Right renal pelvis (tissue), 4 donors: ENCODE results near the gene LTA. TPM values are rescaled to one million over a fixed set of nuclear protein-coding genes. Genes with fewer than 3 reads are reported as not detected.

Experiments
- DNase-seq, 4 donors: peaks; one replicate each; pipeline ENCODE4 v3.0.0-alpha.2; 2013; ENCODE audit warnings: low read depth in 4 of 4, low spot score in 3 of 4, missing footprints in 1 of 4
- polyA plus RNA-seq, 4 donors: library from polyadenylated mRNA; unstranded; fragments of 120-200 nt; gene quantifications; one replicate each; pipeline ENCODE4 v1.2.1, GENCODE V29; 2013; ENCODE audit not compliant: insufficient read length in 4 of 4

Gene LTA
- polyA plus RNA-seq, 4 donors, result 0.22 to 0.45 (median 0.34) TPM

- DNase-seq, result no peak
Observed at GRCh38 chr6:31621320-31621939, 49.3 kb downstream of the LTA start.

GRCh38 chr6:31621991-31622390, 49.9 kb downstream of the LTA start:
- no peak for DNase-seq

DNA sequence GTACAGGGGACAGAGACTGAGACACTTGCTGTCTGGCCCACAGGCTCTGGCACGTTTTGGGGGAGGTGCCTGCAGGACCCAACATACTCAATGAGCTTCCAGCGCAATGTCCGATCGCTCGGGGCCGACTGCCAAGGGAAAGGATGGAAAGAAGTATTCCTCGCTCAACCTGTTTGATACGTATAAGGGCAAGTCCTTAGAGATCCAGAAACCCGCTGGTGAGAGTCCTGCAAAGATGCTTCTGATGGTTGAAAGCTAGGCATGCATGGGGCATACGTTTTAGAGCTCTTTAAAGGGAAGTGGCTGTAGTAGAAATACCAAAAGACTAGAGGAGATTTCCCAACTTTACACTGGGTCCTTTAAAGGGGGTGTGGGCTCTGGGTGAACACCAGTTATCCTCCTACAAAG, 50.6 kb downstream of the LTA start:
- no peak for DNase-seq

Other genes with a start within 250 kb of the LTA start
- 100 to 1,000 TPM; 110 to 214 (median 158) TPM for gene HLA-B, start 215.1 kb upstream of the LTA start, polyA plus RNA-seq
- gene MICA, start 168.7 kb upstream of the LTA start, polyA plus RNA-seq, result 10 to 100 TPM in 1 of 4 donors, 1 to 10 TPM in 3; 3.3 to 12.2 (median 7.9) TPM
- gene MICB, start 74.1 kb upstream of the LTA start, polyA plus RNA-seq, result 1 to 10 TPM in 3 of 4 donors, under 1 TPM in 1; 0.80 to 1.6 (median 1.4) TPM
- gene MCCD1, start 43.3 kb upstream of the LTA start, polyA plus RNA-seq, result 10 to 100 TPM; 14.0 to 27.9 (median 20.6) TPM
- gene DDX39B, start 30.3 kb upstream of the LTA start, polyA plus RNA-seq, result 100 to 1,000 TPM; 498 to 550 (median 542) TPM
- gene ATP6V1G2, start 25.7 kb upstream of the LTA start, polyA plus RNA-seq, result 10 to 100 TPM in 1 of 4 donors, 1 to 10 TPM in 3; 6.4 to 11.8 (median 7.3) TPM
- gene NFKBIL1, start 24.7 kb upstream of the LTA start, polyA plus RNA-seq, result 10 to 100 TPM; 19.1 to 27.4 (median 20.8) TPM
- gene TNF, start 3.3 kb downstream of the LTA start, polyA plus RNA-seq, result under 1 TPM; 0.08 to 0.28 (median 0.16) TPM
- gene LTB, start 10.1 kb downstream of the LTA start, polyA plus RNA-seq, result 1 to 10 TPM; 1.0 to 2.3 (median 1.2) TPM
- 1 to 10 TPM; 3.8 to 7.0 (median 4.7) TPM for gene LST1, start 14.0 kb downstream of the LTA start, polyA plus RNA-seq
- gene NCR3, start 20.7 kb downstream of the LTA start, polyA plus RNA-seq, result under 1 TPM in 1 of 4 donors, not detected in 3; 0.25 TPM
- 10 to 100 TPM; 73.2 to 86.0 (median 82.3) TPM for gene AIF1, start 42.9 kb downstream of the LTA start, polyA plus RNA-seq
- gene PRRC2A, start 48.4 kb downstream of the LTA start, polyA plus RNA-seq, result 100 to 1,000 TPM; 158 to 215 (median 172) TPM
- gene BAG6, start 80.4 kb downstream of the LTA start, polyA plus RNA-seq, result 100 to 1,000 TPM; 236 to 267 (median 247) TPM
- gene APOM, start 83.6 kb downstream of the LTA start, polyA plus RNA-seq, result 100 to 1,000 TPM in 3 of 4 donors, 10 to 100 TPM in 1; 91.2 to 139 (median 117) TPM
- 10 to 100 TPM; 20.0 to 22.5 (median 20.7) TPM for gene C6orf47, start 88.5 kb downstream of the LTA start, polyA plus RNA-seq
- gene GPANK1, start 92.7 kb downstream of the LTA start, polyA plus RNA-seq, result 10 to 100 TPM; 25.6 to 28.8 (median 26.0) TPM
- 100 to 1,000 TPM; 237 to 255 (median 246) TPM for gene CSNK2B, start 93.8 kb downstream of the LTA start, polyA plus RNA-seq
- gene LY6G5B, start 97.7 kb downstream of the LTA start, polyA plus RNA-seq, result 10 to 100 TPM; 14.0 to 21.3 (median 15.2) TPM
- gene LY6G5C, start 108.8 kb downstream of the LTA start, polyA plus RNA-seq, result 1 to 10 TPM; 2.4 to 3.3 (median 2.7) TPM
- 10 to 100 TPM; 52.5 to 62.6 (median 52.9) TPM for gene ABHD16A, start 131.0 kb downstream of the LTA start, polyA plus RNA-seq
- 1 to 10 TPM in 1 of 4 donors, under 1 TPM in 3; 0.33 to 1.0 (median 0.80) TPM for gene LY6G6F, start 134.6 kb downstream of the LTA start, polyA plus RNA-seq
- gene LY6G6D, start 143.1 kb downstream of the LTA start, polyA plus RNA-seq, result under 1 TPM in 1 of 4 donors, not detected in 3; 0.82 TPM
- under 1 TPM in 3 of 4 donors, not detected in 1; 0.28 to 0.43 (median 0.40) TPM for gene LY6G6C, start 149.5 kb downstream of the LTA start, polyA plus RNA-seq
- 1 to 10 TPM in 3 of 4 donors, under 1 TPM in 1; 0.96 to 3.8 (median 1.2) TPM for gene MPIG6B, start 151.1 kb downstream of the LTA start, polyA plus RNA-seq
- 100 to 1,000 TPM; 148 to 230 (median 168) TPM for gene DDAH2, start 157.0 kb downstream of the LTA start, polyA plus RNA-seq
- gene CLIC1, start 164.2 kb downstream of the LTA start, polyA plus RNA-seq, result 100 to 1,000 TPM; 290 to 327 (median 297) TPM
- gene MSH5, start 167.7 kb downstream of the LTA start, polyA plus RNA-seq, result 10 to 100 TPM; 18.3 to 25.7 (median 20.5) TPM
- 1 to 10 TPM; 2.7 to 9.2 (median 5.6) TPM for gene SAPCD1, start 190.4 kb downstream of the LTA start, polyA plus RNA-seq
- 10 to 100 TPM in 1 of 4 donors, 1 to 10 TPM in 3; 7.1 to 10.4 (median 8.7) TPM for gene VWA7, start 205.0 kb downstream of the LTA start, polyA plus RNA-seq
- gene VARS1, start 223.5 kb downstream of the LTA start, polyA plus RNA-seq, result 10 to 100 TPM; 56.8 to 59.8 (median 59.0) TPM
- 10 to 100 TPM; 82.9 to 92.5 (median 84.0) TPM for gene LSM2, start 234.7 kb downstream of the LTA start, polyA plus RNA-seq
- 1 to 10 TPM; 3.8 to 4.8 (median 4.0) TPM for gene HSPA1L, start 243.0 kb downstream of the LTA start, polyA plus RNA-seq
- gene HSPA1A, start 243.3 kb downstream of the LTA start, polyA plus RNA-seq, result 100 to 1,000 TPM in 2 of 4 donors, 10 to 100 TPM in 2; 93.4 to 143 (median 105) TPM